HAP-1 (cell line): Measurements from ENCODE around the gene UBQLN3.

Experiments
- DNase-seq, 2 experiments: peaks; one replicate each; pipeline ENCODE4 v3.0.0-alpha.2; 2016 to 2020; ENCODE audit warnings: low spot score in 2 of 2
- H3K27me3 ChIP-seq: fragments of 250-450 bp; sonication (Bioruptor Pico); 2 replicates; pipeline ENCODE4 v1.5.1; 2020; ENCODE audit warnings: low read depth, mild to moderate bottlenecking, moderate library complexity
- H3K36me3 ChIP-seq: fragments of 250-450 bp; sonication (Bioruptor Pico); replicated peaks from 2 replicates; pipeline ENCODE4 v1.5.1; 2020; ENCODE audit warnings: mild to moderate bottlenecking
- H3K4me1 ChIP-seq: fragments of 250-450 bp; sonication (Bioruptor Pico); 2 replicates; pipeline ENCODE4 v1.5.1; 2020; ENCODE audit warnings: mild to moderate bottlenecking
- H3K4me3 ChIP-seq: fragments of 250-450 bp; sonication (Bioruptor Pico); 2 replicates; pipeline ENCODE4 v1.5.1; 2020; ENCODE audit warnings: mild to moderate bottlenecking, moderate library complexity
- H3K9me3 ChIP-seq: fragments of 250-450 bp; sonication (Bioruptor Pico); 2 replicates; pipeline ENCODE4 v1.5.1; 2020; ENCODE audit warnings: mild to moderate bottlenecking, moderate library complexity
- in situ Hi-C: fragments of 300-500 bp; cut with MboI; formaldehyde crosslinking; loops from 3 replicates; pipeline ENCODE4 v1.14.3; 2020; ENCODE audit warnings: low sequenced_read_pairs, inconsistent platforms, mixed read lengths

UBQLN3 gene

GRCh38 chr11:5509803-5510202, at the start of gene UBQLN3:
TSS of gene UBQLN3 (minus strand) at chr11:5509957. CDS start at chr11:5509558, 399 bp downstream.
- H3K36me3 ChIP-seq: no peaks in the 10 kb centered on the region
- H3K27me3 ChIP-seq: no peaks in the 10 kb centered on the region
- H3K9me3 ChIP-seq: no peaks in the 10 kb centered on the region
- H3K4me1 ChIP-seq: no peaks in the 10 kb centered on the region
- in situ Hi-C loops: no loop called here
- H3K4me3 ChIP-seq: no peak within 1 kb of the TSS
- no peak for DNase-seq

- no peak for DNase-seq
- Histone ChIP-seq H3K36me3 (no peaks in the 10 kb centered on the region), H3K4me3 (no peak overlapping the region), H3K9me3 (no peaks in the 10 kb centered on the region), H3K27me3 (no peaks in the 10 kb centered on the region), H3K4me1 (no peaks in the 10 kb centered on the region)
- in situ Hi-C loops: no loop called here
Observed at GRCh38 chr11:5557751-5558150, 48.0 kb upstream of the UBQLN3 start.

GRCh38 chr11:5556596-5557188, 46.9 kb upstream of the UBQLN3 start:
- Histone ChIP-seq H3K4me1 (no peaks in the 10 kb centered on the region), H3K9me3 (no peaks in the 10 kb centered on the region), H3K27me3 (no peaks in the 10 kb centered on the region), H3K36me3 (no peaks in the 10 kb centered on the region), H3K4me3 (no peak overlapping the region)
- in situ Hi-C loops: no loop called here
- no peak for DNase-seq

- Histone ChIP-seq H3K9me3 (no peaks in the 10 kb centered on the region), H3K4me3 (no peak overlapping the region), H3K36me3 (no peaks in the 10 kb centered on the region), H3K4me1 (no peaks in the 10 kb centered on the region), H3K27me3 (no peaks in the 10 kb centered on the region)
- no peak for DNase-seq
- in situ Hi-C loops: no loop called here
Observed at GRCh38 chr11:5553343-5553742, 43.6 kb upstream of the UBQLN3 start.

- H3K4me3 ChIP-seq: no peak overlapping the region
- no peaks in the 10 kb centered on the region for H3K36me3 ChIP-seq
- in situ Hi-C loops: no loop called here
- no peaks in the 10 kb centered on the region for H3K27me3 ChIP-seq
- H3K4me1 ChIP-seq: no peaks in the 10 kb centered on the region
- DNase-seq: no peak
- no peaks in the 10 kb centered on the region for H3K9me3 ChIP-seq
Observed at GRCh38 chr11:5550440-5551095, 40.8 kb upstream of the UBQLN3 start.

- H3K4me3 ChIP-seq: no peak within 1 kb of the TSS
- H3K9me3 ChIP-seq: no peaks in the 10 kb centered on the region
- no peaks in the 10 kb centered on the region for H3K4me1 ChIP-seq
- in situ Hi-C loops: no loop called here
- DNase-seq: no peak
- no peaks in the 10 kb centered on the region for H3K36me3 ChIP-seq
- H3K27me3 ChIP-seq: no peaks in the 10 kb centered on the region
Observed at GRCh38 chr11:5548440-5548839, 38.7 kb upstream of the UBQLN3 start, which contains the start of gene OR52H1. TSS of gene OR52H1 (minus strand) at chr11:5548540. CDS start at chr11:5545505, 3,035 bp downstream.

- H3K4me3 ChIP-seq: no peak overlapping the region
- H3K9me3 ChIP-seq: no peaks in the 10 kb centered on the region
- in situ Hi-C loops: no loop called here
- no peaks in the 10 kb centered on the region for H3K27me3 ChIP-seq
- no peak for DNase-seq
- H3K36me3 ChIP-seq: no peaks in the 10 kb centered on the region
- H3K4me1 ChIP-seq: no peaks in the 10 kb centered on the region
Observed at GRCh38 chr11:5547982-5548381, 38.2 kb upstream of the UBQLN3 start.

- no peak overlapping the region for H3K4me3 ChIP-seq
- in situ Hi-C loops: no loop called here
- H3K27me3 ChIP-seq: no peaks in the 10 kb centered on the region
Observed at GRCh38 chr11:5546457-5546856, 36.7 kb upstream of the UBQLN3 start.

GRCh38 chr11:5541427-5541826, 31.7 kb upstream of the UBQLN3 start:
- no peak for DNase-seq
- in situ Hi-C loops: no loop called here
- Histone ChIP-seq H3K4me1 (no peaks in the 10 kb centered on the region), H3K9me3 (no peaks in the 10 kb centered on the region), H3K4me3 (no peak overlapping the region), H3K27me3 (no peaks in the 10 kb centered on the region), H3K36me3 (no peaks in the 10 kb centered on the region)

More at GRCh38 chr11:5546457-5546856, 36.7 kb upstream of the UBQLN3 start:
- Histone ChIP-seq H3K9me3 (no peaks in the 10 kb centered on the region), H3K4me1 (no peaks in the 10 kb centered on the region), H3K36me3 (no peaks in the 10 kb centered on the region)
- no peak for DNase-seq

GRCh38 chr11:5536482-5536881, 26.7 kb upstream of the UBQLN3 start:
- DNase-seq: no peak
- H3K4me1 ChIP-seq: no peaks in the 10 kb centered on the region
- in situ Hi-C loops: no loop called here
- no peaks in the 10 kb centered on the region for H3K36me3 ChIP-seq
- H3K27me3 ChIP-seq: no peaks in the 10 kb centered on the region
- H3K4me3 ChIP-seq: no peak overlapping the region
- H3K9me3 ChIP-seq: no peaks in the 10 kb centered on the region

GRCh38 chr11:5534046-5534445, 24.3 kb upstream of the UBQLN3 start:
- in situ Hi-C loops: no loop called here
- H3K4me3 ChIP-seq: no peak overlapping the region
- H3K9me3 ChIP-seq: no peaks in the 10 kb centered on the region
- H3K36me3 ChIP-seq: no peaks in the 10 kb centered on the region
- no peak for DNase-seq
- no peaks in the 10 kb centered on the region for H3K27me3 ChIP-seq
- no peaks in the 10 kb centered on the region for H3K4me1 ChIP-seq

- Histone ChIP-seq H3K4me3 (no peak overlapping the region), H3K4me1 (no peaks in the 10 kb centered on the region), H3K36me3 (no peaks in the 10 kb centered on the region), H3K9me3 (no peaks in the 10 kb centered on the region), H3K27me3 (no peaks in the 10 kb centered on the region)
- in situ Hi-C loops: no loop called here
- no peak for DNase-seq
Observed at GRCh38 chr11:5531053-5531831, 21.5 kb upstream of the UBQLN3 start.

- DNase-seq: no peak
- Histone ChIP-seq H3K27me3 (no peaks in the 10 kb centered on the region), H3K9me3 (no peaks in the 10 kb centered on the region)
Observed at GRCh38 chr11:5528495-5528894, 18.7 kb upstream of the UBQLN3 start.

GRCh38 chr11:5527716-5528115, 18.0 kb upstream of the UBQLN3 start:
- Histone ChIP-seq H3K9me3 (no peaks in the 10 kb centered on the region), H3K27me3 (no peaks in the 10 kb centered on the region), H3K4me3 (no peak overlapping the region), H3K36me3 (no peaks in the 10 kb centered on the region), H3K4me1 (no peaks in the 10 kb centered on the region)
- in situ Hi-C loops: no loop called here
- no peak for DNase-seq

More at GRCh38 chr11:5528495-5528894, 18.7 kb upstream of the UBQLN3 start:
- Histone ChIP-seq H3K4me3 (no peak overlapping the region), H3K4me1 (no peaks in the 10 kb centered on the region), H3K36me3 (no peaks in the 10 kb centered on the region)
- in situ Hi-C loops: no loop called here
